GM12874 (cell line): ENCODE results near the gene DIPK1B.

ENCODE experiments used
- CTCF ChIP-seq: IDR thresholded peaks from 2 replicates; pipeline ENCODE4 v1.5.1; 2011; ENCODE audit warnings: low read depth, mild to moderate bottlenecking, control low read depth, low read length, moderate library complexity; ENCODE audit not compliant: insufficient read depth

The DIPK1B gene

GRCh38 chr9:136690104-136690805, 22.1 kb upstream of the DIPK1B start:
- TF ChIP-seq CTCF, result no peak

GRCh38 chr9:136690806-136691261, 21.5 kb upstream of the DIPK1B start:
- TF ChIP-seq CTCF, result no peak

GRCh38 chr9:136691316-136692184, 20.8 kb upstream of the DIPK1B start:
- TF ChIP-seq CTCF, result no peak

- no peak for TF ChIP-seq CTCF
Observed at GRCh38 chr9:136692185-136693134, 19.9 kb upstream of the DIPK1B start.

- TF ChIP-seq CTCF, result no peak
Observed at GRCh38 chr9:136693135-136693489, 19.3 kb upstream of the DIPK1B start.

GRCh38 chr9:136693490-136694162, 18.7 kb upstream of the DIPK1B start:
- TF ChIP-seq CTCF, result no peak
